Chondrocyte (in vitro differentiated cells): Measurements from ENCODE around the gene AGAP2. TPM values are rescaled to one million over a fixed set of nuclear protein-coding genes. Genes with fewer than 3 reads are reported as not detected.
"Not testable (repeated sequence)": the region's sequence is repeated elsewhere in the genome, so short reads cannot be mapped to it uniquely, and the experiment has no call there.

Experiments
- DNase-seq: peaks from one replicate; pipeline ENCODE4 v3.0.0; 2021; ENCODE audit warnings: mixed read lengths, low spot score
- H3K27ac Mint-ChIP-seq: one replicate; pipeline ENCODE4 v1.8.0; 2021; ENCODE audit warnings: mild to moderate bottlenecking, moderate library complexity, mixed read lengths; ENCODE audit not compliant: unreplicated experiment
- H3K27me3 Mint-ChIP-seq: 2 replicates; pipeline ENCODE4 v1.8.0; 2021; ENCODE audit warnings: low read depth, mixed read lengths
- H3K36me3 Mint-ChIP-seq: 2 replicates; pipeline ENCODE4 v1.8.0; 2021; ENCODE audit warnings: low read depth, mixed read lengths
- H3K4me1 Mint-ChIP-seq: 2 replicates; pipeline ENCODE4 v1.8.0; 2021; ENCODE audit warnings: low read depth, mild to moderate bottlenecking, mixed read lengths
- H3K4me3 Mint-ChIP-seq: one replicate; pipeline ENCODE4 v1.8.0; 2021; ENCODE audit warnings: mild to moderate bottlenecking, moderate library complexity, mixed read lengths; ENCODE audit not compliant: unreplicated experiment
- H3K9me3 Mint-ChIP-seq: 2 replicates; pipeline ENCODE4 v1.8.0; 2021; ENCODE audit warnings: low read depth, mixed read lengths
- CTCF ChIP-seq: fragments of 200-600 bp; sonication (generic); IDR thresholded peaks from 2 replicates; pipeline ENCODE4 v1.5.0; 2021; ENCODE audit warnings: antibody characterized with exemption, mild to moderate bottlenecking, moderate library complexity
- total RNA-seq: library from RNA; stranded (reverse); gene quantifications from 3 replicates; pipeline ENCODE4 v1.2.1, GENCODE V29; 2021

AGAP2 gene
- total RNA-seq, 1 donor from 2014 or later, result 1.9 TPM

- Mint-ChIP-seq H3K9me3 (no peaks in the 10 kb centered on the region), H3K27ac (no peak overlapping the region), H3K4me1 (peaks cover 13% of the 10 kb centered on the region), H3K4me3 (no peak overlapping the region), H3K27me3 (peaks cover 3% of the 10 kb centered on the region), H3K36me3 (peaks cover 18% of the 10 kb centered on the region)
- DNase-seq, result no peak
- no peak for TF ChIP-seq CTCF
Measured at GRCh38 chr12:57724003-57724935, 14.3 kb downstream of the AGAP2 start.

GRCh38 chr12:57723630-57723962 lies 14.9 kb downstream of the AGAP2 start:
- Mint-ChIP-seq H3K4me1 (peaks cover 13% of the 10 kb centered on the region), H3K36me3 (peaks cover 24% of the 10 kb centered on the region), H3K27me3 (peaks cover 3% of the 10 kb centered on the region), H3K9me3 (no peaks in the 10 kb centered on the region), H3K4me3 (no peak overlapping the region), H3K27ac (no peak overlapping the region)
- no peak for TF ChIP-seq CTCF
- DNase-seq, result no peak

GRCh38 chr12:57722716-57723629 lies 15.6 kb downstream of the AGAP2 start:
- peaks cover 13% of the 10 kb centered on the region for H3K4me1 Mint-ChIP-seq
- no peak overlapping the region for H3K27ac Mint-ChIP-seq
- H3K27me3 Mint-ChIP-seq, result peaks cover 3% of the 10 kb centered on the region

GRCh38 chr12:57721846-57722608 lies 16.5 kb downstream of the AGAP2 start:
- not testable (repeated sequence) for H3K4me3 Mint-ChIP-seq, H3K27me3 Mint-ChIP-seq, H3K9me3 Mint-ChIP-seq, DNase-seq, H3K27ac Mint-ChIP-seq
- Mint-ChIP-seq H3K36me3 (peaks cover 31% of the 10 kb centered on the region), H3K4me1 (peaks cover 10% of the 10 kb centered on the region)

More at GRCh38 chr12:57722716-57723629, 15.6 kb downstream of the AGAP2 start:
- DNase-seq, result no peak
- H3K9me3 Mint-ChIP-seq, result no peaks in the 10 kb centered on the region
- TF ChIP-seq CTCF, result no peak
- H3K36me3 Mint-ChIP-seq, result peaks cover 28% of the 10 kb centered on the region
- H3K4me3 Mint-ChIP-seq, result no peak overlapping the region

- H3K36me3 Mint-ChIP-seq, result peaks cover 29% of the 10 kb centered on the region
- H3K4me3 Mint-ChIP-seq, result no peak overlapping the region
- peaks cover 3% of the 10 kb centered on the region for H3K27me3 Mint-ChIP-seq
- no peak overlapping the region for H3K27ac Mint-ChIP-seq
- H3K9me3 Mint-ChIP-seq, result no peaks in the 10 kb centered on the region
- peaks cover 6% of the 10 kb centered on the region for H3K4me1 Mint-ChIP-seq
- no peak for DNase-seq
- no peak for TF ChIP-seq CTCF
Measured at GRCh38 chr12:57720606-57721595, 17.6 kb downstream of the AGAP2 start.
